NB4 (cell line): ENCODE measurements around the gene DNAJC28.

Experiments used
- POLR2A ChIP-seq: IDR thresholded peaks from 2 replicates; pipeline ENCODE4 v1.6.1; 2011; ENCODE audit warnings: mild to moderate bottlenecking; ENCODE audit not compliant: insufficient read length; ENCODE audit errors: extremely low read depth
- TF ChIP-seq, protein P1 (sequence below): IDR thresholded peaks from one replicate; pipeline ENCODE4 v1.5.1; 2012; ENCODE audit warnings: low read depth, low read length

GRCh38 chr21:33540711-33541104 is 49.2 kb upstream of the DNAJC28 start:
- TF ChIP-seq, protein P1, sequence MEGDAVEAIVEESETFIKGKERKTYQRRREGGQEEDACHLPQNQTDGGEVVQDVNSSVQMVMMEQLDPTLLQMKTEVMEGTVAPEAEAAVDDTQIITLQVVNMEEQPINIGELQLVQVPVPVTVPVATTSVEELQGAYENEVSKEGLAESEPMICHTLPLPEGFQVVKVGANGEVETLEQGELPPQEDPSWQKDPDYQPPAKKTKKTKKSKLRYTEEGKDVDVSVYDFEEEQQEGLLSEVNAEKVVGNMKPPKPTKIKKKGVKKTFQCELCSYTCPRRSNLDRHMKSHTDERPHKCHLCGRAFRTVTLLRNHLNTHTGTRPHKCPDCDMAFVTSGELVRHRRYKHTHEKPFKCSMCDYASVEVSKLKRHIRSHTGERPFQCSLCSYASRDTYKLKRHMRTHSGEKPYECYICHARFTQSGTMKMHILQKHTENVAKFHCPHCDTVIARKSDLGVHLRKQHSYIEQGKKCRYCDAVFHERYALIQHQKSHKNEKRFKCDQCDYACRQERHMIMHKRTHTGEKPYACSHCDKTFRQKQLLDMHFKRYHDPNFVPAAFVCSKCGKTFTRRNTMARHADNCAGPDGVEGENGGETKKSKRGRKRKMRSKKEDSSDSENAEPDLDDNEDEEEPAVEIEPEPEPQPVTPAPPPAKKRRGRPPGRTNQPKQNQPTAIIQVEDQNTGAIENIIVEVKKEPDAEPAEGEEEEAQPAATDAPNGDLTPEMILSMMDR = no peak
- TF ChIP-seq POLR2A = no peak
